GM12801 (cell line): ENCODE results near the gene CRADD.

ENCODE experiments used
- CTCF ChIP-seq: IDR thresholded peaks from one replicate; pipeline ENCODE4 v1.5.1; 2011; ENCODE audit warnings: control low read depth; ENCODE audit not compliant: insufficient read length; ENCODE audit errors: extremely low read depth

Gene CRADD

GRCh38 chr12:93707836-93708235 is 30.7 kb downstream of the CRADD start:
- no peak for TF ChIP-seq CTCF

GRCh38 chr12:93708952-93709351 is 31.8 kb downstream of the CRADD start:
- TF ChIP-seq CTCF: no peak

GRCh38 chr12:93709386-93709785 is 32.2 kb downstream of the CRADD start:
- no peak for TF ChIP-seq CTCF

GRCh38 chr12:93710574-93710926 is 33.4 kb downstream of the CRADD start:
- TF ChIP-seq CTCF: no peak

DNA sequence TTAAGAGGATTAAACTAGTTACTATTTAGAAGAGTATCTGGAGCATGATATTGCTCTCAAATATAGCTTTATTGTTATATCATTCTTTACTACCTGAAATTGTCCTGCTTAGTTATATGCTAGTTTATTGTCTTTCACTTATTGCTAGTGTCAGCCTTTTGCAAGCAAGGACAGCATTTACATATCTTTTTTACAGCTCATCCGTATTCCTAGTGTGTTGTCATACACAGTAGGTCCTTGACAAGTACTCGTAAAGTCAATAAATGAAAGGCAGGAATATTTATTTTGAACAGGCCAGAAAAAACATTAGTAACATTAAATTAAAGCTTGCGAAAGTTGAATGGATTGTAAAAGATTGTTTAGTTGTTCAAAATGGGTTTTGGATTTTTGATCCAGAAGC is 35.0 kb downstream of the CRADD start:
- no peak for TF ChIP-seq CTCF

DNA sequence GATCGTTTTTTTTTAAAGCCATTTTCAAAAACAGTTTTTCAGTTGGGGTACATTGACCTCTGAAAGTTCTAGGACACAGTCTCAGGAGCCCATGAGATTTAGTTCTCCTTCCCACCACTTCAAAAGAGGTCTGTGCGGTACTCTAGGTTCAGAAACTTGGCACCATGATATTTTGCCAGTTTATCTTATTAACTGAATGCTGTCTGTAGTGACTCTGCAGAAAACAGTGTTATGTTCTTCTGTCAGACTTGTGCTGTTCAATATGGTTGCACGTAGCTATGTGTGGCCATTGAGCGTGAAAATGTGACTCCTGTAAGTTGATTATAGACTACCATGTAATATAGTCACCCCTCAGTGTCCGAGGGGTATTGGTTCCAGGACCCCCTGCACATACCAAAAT is 35.9 kb downstream of the CRADD start:
- no peak for TF ChIP-seq CTCF

DNA sequence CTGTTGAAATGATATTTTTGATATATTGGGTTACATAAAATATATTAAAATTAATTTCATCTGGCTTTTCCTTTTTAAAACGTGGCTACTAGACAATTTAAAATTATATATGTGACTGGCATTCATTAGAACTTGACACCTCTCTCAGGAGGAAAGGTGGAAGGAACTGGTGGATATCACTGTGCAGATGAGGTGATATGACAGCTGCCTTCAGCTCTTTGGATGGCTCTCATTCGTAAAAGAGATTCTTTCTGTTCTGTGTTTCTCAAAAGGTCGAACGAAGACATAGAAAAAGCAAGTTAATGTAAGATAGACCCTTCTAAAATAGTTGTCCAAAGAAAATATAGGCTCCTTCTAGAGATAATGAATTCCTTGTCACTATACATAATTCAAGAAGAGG is 36.6 kb downstream of the CRADD start:
- no peak for TF ChIP-seq CTCF

DNA sequence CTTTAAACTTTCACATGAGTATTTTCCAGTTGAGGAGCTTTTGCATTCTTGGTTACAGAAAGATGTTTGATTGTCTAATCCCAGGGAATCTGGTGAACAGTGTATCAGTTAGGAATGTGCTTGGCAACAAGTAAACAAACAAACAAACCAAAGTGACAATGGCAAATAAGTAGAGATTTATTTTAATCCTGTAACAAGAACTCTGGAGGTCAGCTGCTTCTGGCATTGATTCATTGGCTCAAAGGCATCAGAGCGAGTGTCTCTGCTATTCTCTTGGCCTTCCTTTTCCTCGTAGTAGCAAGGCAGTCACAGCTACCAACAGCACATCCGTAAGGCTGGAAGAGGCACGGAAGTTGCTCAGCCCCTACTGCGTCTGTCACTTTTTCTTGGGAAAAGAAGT is 37.2 kb downstream of the CRADD start:
- TF ChIP-seq CTCF: no peak
